Measurements from ENCODE around the gene PCCA.

DNA sequence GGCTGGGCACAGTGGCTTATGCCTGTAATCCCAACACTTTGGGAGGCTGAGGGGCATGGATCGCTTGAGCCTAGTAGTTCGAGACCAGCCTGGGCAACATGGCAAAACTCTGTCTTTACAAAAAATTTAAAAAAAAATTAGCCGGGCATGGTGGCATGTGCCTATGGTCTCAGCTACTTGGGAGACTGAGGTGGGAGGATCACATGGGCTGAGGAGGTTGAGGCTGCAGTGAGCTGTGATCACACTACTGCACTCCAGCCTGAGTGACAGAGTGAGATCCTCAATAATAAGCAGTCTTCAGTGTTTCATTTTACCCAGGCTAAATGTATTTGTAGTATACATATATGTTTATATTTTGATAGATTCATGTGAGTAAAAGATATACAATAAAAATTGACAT lies 414.7 kb downstream of the PCCA start:
- TF ChIP-seq POLR2A (IDR thresholded peaks at IDR 0.05; ENCODE audit: low read length) (no peak), GATA1 (IDR thresholded peaks at IDR 0.05; ENCODE audit: low read depth, low read length) (no peak)

All from erythroblast (primary cell).